IMR-90 (cell line): ENCODE data around the gene KCNK18. TPM values are rescaled to one million over a fixed set of nuclear protein-coding genes. Genes with fewer than 3 reads are reported as not detected.

Source experiments
- ATAC-seq: fragments of 200-7000 bp; cut with Tn5 transposase; 2 replicates; pipeline ENCODE4 v1.9.1; 2020; ENCODE audit warnings: low read depth, mild to moderate bottlenecking, moderate library complexity
- BruUV-seq: library from RNA; stranded (reverse); fragments of 400-500 nt; replicated peaks from 2 replicates; lab custom pipeline; 2021; lab: Mats Ljungman, UMichigan
- CTCF ChIA-PET: fragments of 300-600 bp; formaldehyde crosslinking; extraction: SDS; loops from one replicate; lab custom pipeline; 2021; ENCODE audit warnings: antibody characterized with exemption; lab: Yijun Ruan, JAX
- POLR2A ChIA-PET: fragments of 300-600 bp; sonication (Branson Sonifier 250); formaldehyde crosslinking; loops from one replicate; lab custom pipeline; 2022; ENCODE audit warnings: antibody characterized with exemption; ENCODE audit not compliant: unreplicated experiment; lab: Charles Lee
- DNase-seq: peaks from one replicate; pipeline ENCODE4 v3.0.0; 2013
- H2AFZ ChIP-seq: replicated peaks from 2 replicates; pipeline ENCODE3; 2013; ENCODE audit warnings: low read length, mild to moderate bottlenecking; ENCODE audit not compliant: poor library complexity
- H2AK5ac ChIP-seq: 2 replicates; pipeline ENCODE4 v1.6.1; 2013; ENCODE audit warnings: low read depth, low read length, inconsistent platforms
- H2AK9ac ChIP-seq: replicated peaks from 2 replicates; pipeline ENCODE3; 2013; ENCODE audit warnings: mild to moderate bottlenecking, low read depth, low read length, moderate library complexity; ENCODE audit not compliant: poor library complexity
- H2BK120ac ChIP-seq: 2 replicates; pipeline ENCODE4 v1.6.1; 2013; ENCODE audit warnings: low read depth, low read length, inconsistent platforms
- H2BK15ac ChIP-seq: 3 replicates; pipeline ENCODE4 v1.6.1; 2013; ENCODE audit warnings: low read depth, low read length, inconsistent platforms
- H2BK20ac ChIP-seq: 2 replicates; pipeline ENCODE4 v1.6.1; 2013; ENCODE audit warnings: low read depth, mild to moderate bottlenecking, inconsistent platforms, low read length, moderate library complexity
- H2BK5ac ChIP-seq: 2 replicates; pipeline ENCODE4 v1.6.1; 2013; ENCODE audit warnings: mild to moderate bottlenecking, low read depth, low read length, inconsistent platforms; ENCODE audit not compliant: poor library complexity, severe bottlenecking
- H3K14ac ChIP-seq: replicated peaks from 2 replicates; pipeline ENCODE4 v1.6.1; 2013; ENCODE audit warnings: low read depth, low read length, inconsistent platforms
- H3K18ac ChIP-seq: 2 replicates; pipeline ENCODE4 v1.6.1; 2013; ENCODE audit warnings: low read depth, low read length, control low read depth
- H3K23ac ChIP-seq: 2 replicates; pipeline ENCODE4 v1.6.1; 2013; ENCODE audit warnings: low read depth, low read length, inconsistent platforms
- H3K27ac ChIP-seq: 2 replicates; pipeline ENCODE4 v1.5.1; 2013; ENCODE audit warnings: mild to moderate bottlenecking, control low read depth, low read length; ENCODE audit not compliant: insufficient read depth
- H3K27me3 ChIP-seq: 2 replicates; pipeline ENCODE4 v1.6.1; 2013; ENCODE audit warnings: low read length; ENCODE audit not compliant: control insufficient read depth, insufficient read depth
- H3K36me3 ChIP-seq: 2 replicates; pipeline ENCODE4 v1.6.1; 2013; ENCODE audit warnings: low read length, mixed read lengths; ENCODE audit not compliant: control insufficient read depth, insufficient read depth
- H3K4ac ChIP-seq: 2 replicates; pipeline ENCODE4 v1.6.1; 2013; ENCODE audit warnings: low read depth, low read length, inconsistent platforms
- H3K4me1 ChIP-seq: 2 replicates; pipeline ENCODE4 v1.6.1; 2013; ENCODE audit warnings: low read length, mixed read lengths; ENCODE audit not compliant: control insufficient read depth, insufficient read depth
- H3K4me2 ChIP-seq: 2 replicates; pipeline ENCODE4 v1.6.1; 2013; ENCODE audit warnings: low read depth, mild to moderate bottlenecking, control low read depth, low read length, moderate library complexity
- H3K4me3 ChIP-seq: 2 replicates; pipeline ENCODE4 v1.5.1; 2013; ENCODE audit warnings: low read depth, mild to moderate bottlenecking, control low read depth, low read length, moderate library complexity; ENCODE audit not compliant: insufficient read depth
- H3K56ac ChIP-seq: 2 replicates; pipeline ENCODE4 v1.6.1; 2013; ENCODE audit warnings: low read length, inconsistent platforms; ENCODE audit not compliant: insufficient read depth; ENCODE audit errors: extremely low read depth
- H3K79me1 ChIP-seq, 2 experiments: 2 replicates each; pipeline ENCODE4 v1.6.1; 2013; ENCODE audit warnings: low read length in 2 of 2, inconsistent platforms in 1 of 2, low read depth in 1 of 2
- H3K9ac ChIP-seq: 2 replicates; pipeline ENCODE4 v1.6.1; 2013; ENCODE audit warnings: low read depth, low read length, control low read depth
- H3K9me1 ChIP-seq: 2 replicates; pipeline ENCODE4 v1.6.1; 2013; ENCODE audit warnings: low read length, inconsistent platforms; ENCODE audit not compliant: insufficient read depth
- H3K9me3 ChIP-seq: 2 replicates; pipeline ENCODE4 v1.6.1; 2013; ENCODE audit warnings: low read length; ENCODE audit not compliant: control insufficient read depth, insufficient read depth
- H4K20me1 ChIP-seq: 2 replicates; pipeline ENCODE4 v1.6.1; 2013; ENCODE audit warnings: low read length, inconsistent platforms; ENCODE audit not compliant: insufficient read depth
- H4K5ac ChIP-seq: 2 replicates; pipeline ENCODE4 v1.6.1; 2013; ENCODE audit warnings: mild to moderate bottlenecking, low read depth, low read length, control low read depth
- H4K8ac ChIP-seq, 2 experiments: 2 replicates each; pipeline ENCODE4 v1.6.1; 2013; ENCODE audit warnings: low read depth in 2 of 2, low read length in 2 of 2, control low read depth in 1 of 2, inconsistent platforms in 1 of 2
- H4K91ac ChIP-seq: 2 replicates; pipeline ENCODE4 v1.6.1; 2013; ENCODE audit warnings: low read depth, low read length, inconsistent platforms; ENCODE audit not compliant: insufficient read depth
- CEBPB ChIP-seq: IDR thresholded peaks from 2 replicates; pipeline ENCODE4 v1.6.1; 2012; ENCODE audit warnings: low read depth, low read length, improper control_type of control experiment
- CHD1 ChIP-seq: IDR thresholded peaks from 2 replicates; pipeline ENCODE4 v1.6.1; 2012; ENCODE audit warnings: low read depth, low read length, improper control_type of control experiment
- CTCF ChIP-seq: conservative IDR thresholded peaks from 2 replicates; pipeline ENCODE4 v1.5.1; 2012; ENCODE audit warnings: mild to moderate bottlenecking, low read depth, low read length, improper control_type of control experiment
- ELK1 ChIP-seq: fragments of 150-350 bp; IDR thresholded peaks from 2 replicates; pipeline ENCODE4 v1.6.1; 2016; ENCODE audit warnings: low read depth, mild to moderate bottlenecking, low read length, moderate library complexity, borderline replicate concordance
- FOS ChIP-seq: fragments of 150-350 bp; IDR thresholded peaks from 2 replicates; pipeline ENCODE4 v1.6.1; 2016; ENCODE audit warnings: low read depth, low read length
- MAFK ChIP-seq: IDR thresholded peaks from 2 replicates; pipeline ENCODE4 v1.6.1; 2012; ENCODE audit warnings: low read depth, low read length, improper control_type of control experiment
- MAZ ChIP-seq: IDR thresholded peaks from 2 replicates; pipeline ENCODE4 v1.6.1; 2012; ENCODE audit warnings: low read depth, mild to moderate bottlenecking, low read length, improper control_type of control experiment, moderate library complexity, borderline replicate concordance
- MXI1 ChIP-seq: IDR thresholded peaks from 2 replicates; pipeline ENCODE4 v1.6.1; 2012; ENCODE audit warnings: low read depth, mild to moderate bottlenecking, low read length, moderate library complexity, borderline replicate concordance
- NFE2L2 ChIP-seq: fragments of 150-350 bp; IDR thresholded peaks from 2 replicates; pipeline ENCODE4 v1.6.1; 2016; ENCODE audit warnings: low read depth, mild to moderate bottlenecking, low read length
- POLR2A ChIP-seq: IDR thresholded peaks from 2 replicates; pipeline ENCODE4 v1.6.1; 2012; ENCODE audit warnings: mild to moderate bottlenecking, low read depth, low read length
- RAD21 ChIP-seq: IDR thresholded peaks from 2 replicates; pipeline ENCODE4 v1.6.1; 2012; ENCODE audit warnings: low read length, improper control_type of control experiment
- RCOR1 ChIP-seq: IDR thresholded peaks from 2 replicates; pipeline ENCODE4 v1.6.1; 2012; ENCODE audit warnings: mild to moderate bottlenecking, low read length, improper control_type of control experiment; ENCODE audit not compliant: insufficient replicate concordance
- RFX5 ChIP-seq: IDR thresholded peaks from 2 replicates; pipeline ENCODE4 v1.8.0; 2012; ENCODE audit warnings: low read depth, mild to moderate bottlenecking, low read length, moderate library complexity
- SMC3 ChIP-seq: fragments of 150-350 bp; IDR thresholded peaks from 2 replicates; pipeline ENCODE4 v1.6.1; 2016; ENCODE audit warnings: low read depth, mild to moderate bottlenecking, antibody characterized with exemption, low read length, moderate library complexity
- USF2 ChIP-seq: fragments of 150-350 bp; IDR thresholded peaks from 2 replicates; pipeline ENCODE4 v1.6.1; 2017; ENCODE audit warnings: mild to moderate bottlenecking, antibody characterized with exemption, low read length, low read depth
- WGBS, 2 experiments: methylation state at CpG; one replicate each; pipeline versions ENCODE4 v1.1.5 to v1.1.7; 2013; ENCODE audit warnings: missing lambda C conversion rate in 2 of 2; ENCODE audit not compliant: insufficient read length in 1 of 2; ENCODE audit errors: extremely low coverage in 2 of 2; 5-methylcytosine and 5-hydroxymethylcytosine counted together
- dilution Hi-C: fragments of 300-500 bp; cut with HindIII; formaldehyde crosslinking; loops from one replicate; pipeline ENCODE4 v1.14.3; 2018; ENCODE audit warnings: low sequenced_read_pairs; ENCODE audit not compliant: unreplicated experiment
- in situ Hi-C: fragments of 300-500 bp; cut with MboI; formaldehyde crosslinking; loops from 3 replicates; pipeline ENCODE4 v1.14.3; 2019; ENCODE audit warnings: low sequenced_read_pairs, inconsistent platforms, mixed read lengths
- intact Hi-C: fragments of 100-400 bp; cut with micrococcal nuclease; formaldehyde crosslinking; loops from 2 replicates; pipeline ENCODE4 v1.10.0; 2022
- polyA plus RNA-seq, 3 experiments: library from polyadenylated mRNA; depleted of rRNA; stranded (reverse); fragments of >200 nt; gene quantifications; 2 replicates each; pipeline ENCODE4 v1.2.3, GENCODE V29; 2012; ENCODE audit warnings: low replicate concordance in 1 of 3
- total RNA-seq: library from RNA; depleted of rRNA; stranded (reverse); fragments of >200 nt; gene quantifications from 2 replicates; pipeline ENCODE4 v1.2.3, GENCODE V29; 2012

KCNK18 gene
- total and polyA plus RNA-seq, 2 of the 4 experiments (the other 2 are of a cell fraction): not detected

- DNase-seq (no peak), ATAC-seq (no peak)
- H3K4me2 ChIP-seq: no peak overlapping the region
- H4K8ac ChIP-seq: no peak overlapping the region
- dilution Hi-C loops: no loop called here
- 40% methylated on average over 1 of the region's 4 CpGs; no CpG with 5 or more reads in 1 of the 2 experiments for WGBS, 2 experiments
- TF ChIP-seq NFE2L2: no peak
- no peak for TF ChIP-seq USF2
- TF ChIP-seq RFX5: no peak
- TF ChIP-seq MXI1: no peak
- no peak for TF ChIP-seq RCOR1
- no peak for TF ChIP-seq POLR2A
- no peak for TF ChIP-seq CTCF
- no peak for TF ChIP-seq SMC3
- no peak for TF ChIP-seq FOS
- no peak for TF ChIP-seq CEBPB
- TF ChIP-seq MAZ: no peak
- TF ChIP-seq ELK1: no peak
- TF ChIP-seq RAD21: no peak
- TF ChIP-seq CHD1: no peak
- no peak for TF ChIP-seq MAFK
- H2AK9ac ChIP-seq: no peak overlapping the region
- no peaks in the 10 kb centered on the region for H3K27me3 ChIP-seq
- H3K9me3 ChIP-seq: no peaks in the 10 kb centered on the region
- no peak overlapping the region for H2BK20ac ChIP-seq
- H2BK15ac ChIP-seq: no peak overlapping the region
- H3K27ac ChIP-seq: no peak overlapping the region
- no peak overlapping the region for H2BK120ac ChIP-seq
- H2BK5ac ChIP-seq: no peak overlapping the region
- H3K4me3 ChIP-seq: no peak overlapping the region
- H4K20me1 ChIP-seq: no peaks in the 10 kb centered on the region
- no peaks in the 10 kb centered on the region for H3K4me1 ChIP-seq
- ChIA-PET POLR2A (no interaction called here), CTCF (no interaction called here)
- H3K56ac ChIP-seq: no peak overlapping the region
- in situ Hi-C loops: loop anchor here (25.0 kb wide), 1 partner anchor 1035 kb away; no protein-coding TSS in a partner anchor
- no TSS peak for BruUV-seq
- H3K9me1 ChIP-seq: no peaks in the 10 kb centered on the region
- no peak overlapping the region for H3K14ac ChIP-seq
- no peak overlapping the region for H2AFZ ChIP-seq
- H3K79me1 ChIP-seq: no peaks in the 10 kb centered on the region
- H3K9ac ChIP-seq: no peak overlapping the region
- no peaks in the 10 kb centered on the region for H3K36me3 ChIP-seq
- intact Hi-C loops: no loop called here
- no peak overlapping the region for H3K23ac ChIP-seq
- H3K4ac ChIP-seq: no peak overlapping the region
- no peak overlapping the region for H3K18ac ChIP-seq
- H2AK5ac ChIP-seq: no peak overlapping the region
- no peak overlapping the region for H4K91ac ChIP-seq
- no peak overlapping the region for H4K5ac ChIP-seq
These were observed 4.5 kb downstream of the KCNK18 start for GRCh38 chr10:117201826-117202225.
